Osteocyte (in vitro differentiated cells): ENCODE measurements around the gene TJP2. TPM values are rescaled to one million over a fixed set of nuclear protein-coding genes. Genes with fewer than 3 reads are reported as not detected.

Source experiments
- DNase-seq: peaks from one replicate; pipeline ENCODE4 v3.0.0; 2021; ENCODE audit warnings: mixed read lengths; ENCODE audit not compliant: unreplicated experiment; ENCODE audit errors: extremely low spot score
- H3K27ac Mint-ChIP-seq: one replicate; pipeline ENCODE4 v1.8.0; 2021; ENCODE audit warnings: mild to moderate bottlenecking, mixed read lengths; ENCODE audit not compliant: unreplicated experiment
- H3K27me3 Mint-ChIP-seq: one replicate; pipeline ENCODE4 v1.8.0; 2021; ENCODE audit warnings: mixed read lengths; ENCODE audit not compliant: unreplicated experiment
- H3K36me3 Mint-ChIP-seq: one replicate; pipeline ENCODE4 v1.8.0; 2021; ENCODE audit warnings: mixed read lengths; ENCODE audit not compliant: unreplicated experiment
- H3K4me1 Mint-ChIP-seq: one replicate; pipeline ENCODE4 v1.8.0; 2021; ENCODE audit warnings: mixed read lengths; ENCODE audit not compliant: unreplicated experiment
- H3K4me3 Mint-ChIP-seq: one replicate; pipeline ENCODE4 v1.8.0; 2021; ENCODE audit warnings: mild to moderate bottlenecking, moderate library complexity, mixed read lengths; ENCODE audit not compliant: unreplicated experiment
- H3K9me3 Mint-ChIP-seq: one replicate; pipeline ENCODE4 v1.8.0; 2021; ENCODE audit warnings: mixed read lengths; ENCODE audit not compliant: unreplicated experiment
- total RNA-seq: library from RNA; stranded (reverse); gene quantifications from 2 replicates; pipeline ENCODE4 v1.2.1, GENCODE V29; 2021
- TF ChIP-seq, protein P1 (sequence below): fragments of 200-600 bp; sonication (generic); IDR thresholded peaks from 2 replicates; pipeline ENCODE4 v1.5.0; 2021; ENCODE audit warnings: antibody characterized with exemption, mild to moderate bottlenecking, moderate library complexity

Gene TJP2
- total RNA-seq, 1 donor from 2014 or later: 42.7 TPM

DNA sequence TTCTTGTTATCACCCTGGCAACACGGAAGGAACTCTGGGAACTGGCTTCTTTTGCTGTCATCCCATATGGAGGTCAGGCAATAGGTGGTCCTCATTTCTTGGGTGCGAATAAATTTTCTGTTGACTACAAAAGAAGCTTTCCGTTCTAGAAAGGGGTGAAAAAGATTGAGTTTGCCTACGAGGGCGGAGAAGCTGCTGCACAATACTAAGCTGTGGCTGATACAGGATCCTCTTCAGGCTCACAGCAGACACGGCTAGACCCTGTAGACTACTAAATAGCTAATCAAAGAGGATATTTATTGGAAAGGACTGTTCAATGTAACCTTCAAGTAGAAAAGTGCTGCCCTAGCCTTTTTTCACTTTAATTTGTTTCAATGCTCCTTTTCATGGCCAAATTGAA is 58.1 kb downstream of the TJP2 start:
- H3K36me3 Mint-ChIP-seq: peaks cover 29% of the 10 kb centered on the region
- DNase-seq: no peak
- no peaks in the 10 kb centered on the region for H3K9me3 Mint-ChIP-seq
- no peaks in the 10 kb centered on the region for H3K4me1 Mint-ChIP-seq
- H3K27me3 Mint-ChIP-seq: no peaks in the 10 kb centered on the region
- H3K4me3 Mint-ChIP-seq: no peak overlapping the region
- TF ChIP-seq, protein P1, sequence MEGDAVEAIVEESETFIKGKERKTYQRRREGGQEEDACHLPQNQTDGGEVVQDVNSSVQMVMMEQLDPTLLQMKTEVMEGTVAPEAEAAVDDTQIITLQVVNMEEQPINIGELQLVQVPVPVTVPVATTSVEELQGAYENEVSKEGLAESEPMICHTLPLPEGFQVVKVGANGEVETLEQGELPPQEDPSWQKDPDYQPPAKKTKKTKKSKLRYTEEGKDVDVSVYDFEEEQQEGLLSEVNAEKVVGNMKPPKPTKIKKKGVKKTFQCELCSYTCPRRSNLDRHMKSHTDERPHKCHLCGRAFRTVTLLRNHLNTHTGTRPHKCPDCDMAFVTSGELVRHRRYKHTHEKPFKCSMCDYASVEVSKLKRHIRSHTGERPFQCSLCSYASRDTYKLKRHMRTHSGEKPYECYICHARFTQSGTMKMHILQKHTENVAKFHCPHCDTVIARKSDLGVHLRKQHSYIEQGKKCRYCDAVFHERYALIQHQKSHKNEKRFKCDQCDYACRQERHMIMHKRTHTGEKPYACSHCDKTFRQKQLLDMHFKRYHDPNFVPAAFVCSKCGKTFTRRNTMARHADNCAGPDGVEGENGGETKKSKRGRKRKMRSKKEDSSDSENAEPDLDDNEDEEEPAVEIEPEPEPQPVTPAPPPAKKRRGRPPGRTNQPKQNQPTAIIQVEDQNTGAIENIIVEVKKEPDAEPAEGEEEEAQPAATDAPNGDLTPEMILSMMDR: no peak
- no peak overlapping the region for H3K27ac Mint-ChIP-seq

DNA sequence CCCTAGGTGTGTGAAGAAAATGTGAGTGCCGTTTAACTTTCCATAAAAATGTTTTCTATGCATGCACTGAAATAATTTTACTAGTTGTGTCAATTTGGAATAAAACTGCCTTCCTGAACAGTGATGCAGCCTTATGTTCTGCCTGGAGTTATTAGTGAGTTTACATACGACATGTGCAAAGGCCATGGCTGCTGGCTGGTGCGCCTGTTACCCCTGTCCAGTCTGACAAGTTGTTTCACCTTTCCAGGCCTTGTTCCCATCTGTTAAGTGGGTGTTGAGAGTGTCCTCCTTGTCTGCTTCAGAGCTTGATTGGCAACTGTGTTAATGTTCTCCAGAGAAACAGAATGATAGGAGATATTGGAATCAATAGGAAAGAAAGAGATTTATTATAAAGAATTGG is 60.6 kb downstream of the TJP2 start:
- Mint-ChIP-seq H3K27me3 (no peaks in the 10 kb centered on the region), H3K4me3 (no peak overlapping the region), H3K27ac (no peak overlapping the region), H3K36me3 (peaks cover 30% of the 10 kb centered on the region), H3K9me3 (no peaks in the 10 kb centered on the region), H3K4me1 (no peaks in the 10 kb centered on the region)
- no peak for DNase-seq
- TF ChIP-seq, protein P1: no peak

DNA sequence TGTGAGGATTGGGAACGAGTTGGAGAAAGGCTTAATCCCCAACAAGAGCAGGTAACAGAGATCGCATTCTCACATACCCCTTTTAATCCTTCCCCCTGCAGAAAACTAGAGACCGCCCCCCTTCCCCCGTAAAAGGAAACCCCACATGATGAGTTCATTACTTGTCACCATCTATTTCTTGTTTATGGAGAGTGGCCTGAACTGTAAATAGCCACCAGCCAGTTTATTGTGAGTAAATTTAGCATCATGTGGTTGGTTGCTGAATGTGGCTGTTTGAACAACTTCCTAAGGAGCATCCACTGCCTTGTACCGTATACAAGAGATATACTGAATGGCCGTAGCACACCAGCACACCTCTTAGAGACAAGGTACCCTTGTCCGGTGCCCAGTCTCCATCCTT is 62.1 kb downstream of the TJP2 start:
- Mint-ChIP-seq H3K36me3 (peaks cover 37% of the 10 kb centered on the region), H3K9me3 (no peaks in the 10 kb centered on the region), H3K4me1 (no peaks in the 10 kb centered on the region), H3K27me3 (no peaks in the 10 kb centered on the region), H3K27ac (no peak overlapping the region), H3K4me3 (no peak overlapping the region)
- no peak for DNase-seq
- TF ChIP-seq, protein P1: no peak

DNA sequence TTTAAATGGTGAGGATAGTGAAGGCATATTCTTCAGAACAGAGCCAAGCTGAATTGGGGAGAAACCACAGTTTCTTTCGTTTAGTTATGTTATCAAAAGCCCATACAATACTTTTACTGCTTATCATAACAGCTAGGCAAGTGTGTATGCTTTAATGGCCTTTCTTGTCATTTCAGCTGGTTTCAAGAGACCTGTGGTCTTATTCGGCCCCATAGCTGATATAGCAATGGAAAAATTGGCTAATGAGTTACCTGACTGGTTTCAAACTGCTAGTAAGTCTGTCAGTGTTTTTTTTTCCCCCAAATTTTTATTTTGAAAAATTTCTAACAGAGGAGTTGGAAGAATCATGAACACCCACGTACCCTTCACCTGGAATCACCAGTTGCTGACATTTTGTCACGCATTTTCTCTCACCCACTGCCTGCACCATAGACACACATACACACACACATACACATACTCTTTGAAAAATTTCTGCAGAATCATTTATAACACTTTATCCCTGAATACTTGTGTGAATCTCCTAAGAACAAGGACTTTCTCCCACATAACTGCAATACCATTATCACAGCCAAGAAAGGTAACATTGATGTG is 63.7 kb downstream of the TJP2 start:
- Mint-ChIP-seq H3K4me3 (no peak overlapping the region), H3K27ac (no peak overlapping the region), H3K36me3 (peaks cover 34% of the 10 kb centered on the region), H3K9me3 (no peaks in the 10 kb centered on the region), H3K4me1 (no peaks in the 10 kb centered on the region), H3K27me3 (no peaks in the 10 kb centered on the region)
- TF ChIP-seq, protein P1: no peak
- DNase-seq: no peak

DNA sequence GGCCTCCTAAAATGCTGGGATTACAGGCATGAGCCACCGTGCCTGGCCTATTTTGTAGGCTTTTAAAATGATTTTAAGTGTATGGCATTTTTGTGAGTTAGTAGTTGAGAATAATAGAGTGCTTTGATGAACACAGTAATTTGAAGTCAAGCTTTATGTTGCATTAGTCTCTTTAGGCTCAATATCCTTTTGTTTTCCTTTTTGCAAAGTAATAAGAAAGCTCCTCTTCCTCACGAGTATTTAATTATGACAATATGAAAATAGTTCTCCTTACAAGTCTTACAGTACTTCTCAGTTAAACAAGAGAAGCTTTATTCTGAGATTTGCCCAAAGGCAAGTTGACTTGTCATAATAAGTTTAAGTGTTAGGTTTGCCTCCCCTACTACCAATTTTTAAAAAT is 69.0 kb downstream of the TJP2 start:
- TF ChIP-seq, protein P1: no peak
- Mint-ChIP-seq H3K27me3 (no peaks in the 10 kb centered on the region), H3K27ac (no peak overlapping the region), H3K4me1 (no peaks in the 10 kb centered on the region), H3K9me3 (no peaks in the 10 kb centered on the region), H3K36me3 (peaks cover 41% of the 10 kb centered on the region), H3K4me3 (no peak overlapping the region)
- DNase-seq: no peak
